GM19099 (cell line): ENCODE measurements around the gene SHROOM3.

Experiments
- POLR2A ChIP-seq: IDR thresholded peaks from 3 replicates; pipeline ENCODE4 v1.6.1; 2011; ENCODE audit warnings: low read depth; ENCODE audit not compliant: insufficient read length; ENCODE audit errors: extremely low read depth

Gene SHROOM3

DNA sequence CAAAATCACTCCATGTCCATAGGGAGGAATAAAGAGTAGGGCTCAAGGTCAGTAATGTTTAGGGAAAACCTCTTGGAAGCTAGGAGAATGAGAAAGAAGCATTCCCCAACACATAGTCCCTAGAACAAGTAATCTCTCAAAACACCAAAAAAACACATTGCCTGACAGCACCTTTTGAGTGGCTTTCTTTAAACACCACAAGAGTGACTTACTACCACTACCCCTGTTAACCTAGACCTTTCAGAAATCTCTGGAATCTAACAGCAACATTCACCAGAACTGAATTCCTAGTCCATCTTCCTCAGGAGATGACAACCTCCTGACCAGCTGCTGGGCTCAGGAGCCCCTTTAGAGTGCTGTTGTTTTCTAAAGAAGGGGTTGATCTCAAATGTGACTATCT is 320.7 kb downstream of the SHROOM3 start:
- TF ChIP-seq POLR2A: no peak

DNA sequence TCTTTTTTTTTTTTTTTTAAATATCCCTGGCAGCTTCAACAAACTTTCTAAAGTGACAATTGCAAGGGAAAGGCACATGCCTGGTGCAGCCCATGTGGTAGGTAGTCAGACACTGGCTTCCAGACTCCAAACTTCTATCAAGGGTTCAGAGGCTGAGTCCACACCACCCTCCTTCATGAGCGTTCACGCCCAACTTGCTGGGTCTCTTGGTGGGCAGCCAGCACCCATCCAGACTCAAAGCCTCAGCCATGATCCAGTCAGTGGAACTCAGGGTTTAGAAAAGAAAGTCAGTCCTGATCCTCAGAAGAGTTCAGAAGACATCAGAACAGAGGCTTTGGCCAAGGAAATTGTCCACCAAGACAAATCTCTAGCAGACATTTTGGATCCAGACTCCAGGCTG is 321.4 kb downstream of the SHROOM3 start:
- TF ChIP-seq POLR2A: no peak

DNA sequence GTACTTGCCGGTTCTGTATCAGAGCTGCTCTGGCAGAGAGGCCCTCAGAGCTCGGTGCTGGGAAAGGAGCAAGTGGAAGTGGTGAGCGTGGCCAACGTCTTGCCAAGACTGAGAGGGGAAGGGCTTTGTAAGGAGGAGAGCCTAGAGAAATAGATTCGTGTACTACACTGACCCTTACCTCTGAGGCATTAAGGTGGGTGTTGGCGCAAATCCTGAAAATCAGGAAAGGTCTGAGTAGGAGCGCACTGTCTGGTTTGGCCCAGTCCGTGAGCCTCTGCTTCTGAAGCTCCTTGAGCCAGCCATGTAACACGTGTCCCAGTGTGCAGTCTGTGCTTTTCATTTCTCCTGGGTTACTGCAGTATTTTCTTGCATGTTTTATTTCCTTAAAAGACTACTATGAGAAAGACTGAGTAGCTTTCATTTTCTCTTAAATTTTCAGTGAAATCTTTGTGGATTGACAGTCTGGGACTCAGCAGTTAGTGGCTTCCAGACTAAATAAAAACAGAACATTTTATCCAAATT is 322.4 kb downstream of the SHROOM3 start:
- TF ChIP-seq POLR2A: no peak

DNA sequence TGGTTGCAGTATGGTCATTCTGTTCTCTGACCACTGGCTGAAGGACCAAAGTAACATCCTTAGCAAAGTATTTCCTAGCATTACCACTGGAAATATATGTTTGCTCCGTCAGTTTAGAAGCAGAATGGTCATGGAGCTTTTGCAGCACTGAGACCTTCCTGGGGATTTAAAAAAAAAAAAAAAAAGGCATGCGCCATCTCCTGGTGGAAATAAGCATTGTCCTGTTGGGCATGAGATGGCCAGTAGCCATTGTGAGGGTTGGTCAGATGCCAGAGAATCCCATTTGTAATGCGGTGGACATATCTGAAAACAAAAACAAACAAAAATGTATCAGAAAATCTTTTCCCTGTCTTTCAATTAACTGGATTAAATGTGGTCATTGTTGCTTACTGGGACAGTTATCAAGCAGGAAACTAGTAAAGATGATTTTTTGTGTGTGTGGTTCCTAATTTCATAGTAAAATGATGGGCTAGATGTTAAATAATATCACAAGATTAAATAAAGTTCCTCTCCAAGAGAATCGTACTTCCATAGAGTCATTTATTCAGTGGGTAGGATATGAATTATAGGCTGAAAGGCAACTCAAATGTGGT is 323.4 kb downstream of the SHROOM3 start:
- no peak for TF ChIP-seq POLR2A

DNA sequence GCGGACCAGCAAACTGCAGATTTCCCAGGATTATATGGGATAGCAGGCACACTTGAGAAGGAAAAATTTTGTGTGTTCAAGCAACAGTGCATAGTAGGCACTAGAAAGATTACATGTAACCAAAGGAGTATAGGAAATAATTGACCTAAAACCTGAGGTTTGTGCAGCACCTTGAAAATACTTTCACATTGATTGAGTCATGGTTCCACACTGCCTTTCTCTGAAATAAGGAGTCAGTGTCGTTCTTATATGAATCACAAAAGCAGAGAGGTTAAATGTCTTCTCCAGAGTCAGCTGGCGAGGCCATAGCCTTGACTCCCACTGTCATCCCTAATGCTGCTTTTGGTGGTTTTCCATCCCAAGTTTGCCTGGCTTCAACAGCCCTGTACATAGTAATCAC is 324.0 kb downstream of the SHROOM3 start:
- TF ChIP-seq POLR2A: no peak

DNA sequence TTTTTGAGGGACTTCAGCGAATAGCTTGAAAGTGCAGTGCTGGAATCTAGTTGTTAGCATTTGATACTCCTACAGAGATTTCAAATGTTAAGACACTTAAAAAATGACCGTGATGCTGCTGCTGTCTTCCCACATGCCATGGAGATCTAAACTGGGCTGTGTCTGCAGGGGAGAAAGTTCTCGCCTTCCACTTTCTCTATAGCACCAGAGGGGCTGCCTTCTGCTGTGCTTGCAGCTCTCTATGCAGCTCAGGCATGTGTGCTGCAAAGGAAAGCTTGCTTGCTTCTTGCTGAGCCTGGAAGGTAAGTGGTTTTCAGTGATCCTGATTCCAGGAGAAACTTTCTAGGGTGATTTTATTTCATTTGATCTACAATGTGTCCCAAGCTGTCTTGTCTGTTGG is 325.2 kb downstream of the SHROOM3 start:
- TF ChIP-seq POLR2A: no peak

DNA sequence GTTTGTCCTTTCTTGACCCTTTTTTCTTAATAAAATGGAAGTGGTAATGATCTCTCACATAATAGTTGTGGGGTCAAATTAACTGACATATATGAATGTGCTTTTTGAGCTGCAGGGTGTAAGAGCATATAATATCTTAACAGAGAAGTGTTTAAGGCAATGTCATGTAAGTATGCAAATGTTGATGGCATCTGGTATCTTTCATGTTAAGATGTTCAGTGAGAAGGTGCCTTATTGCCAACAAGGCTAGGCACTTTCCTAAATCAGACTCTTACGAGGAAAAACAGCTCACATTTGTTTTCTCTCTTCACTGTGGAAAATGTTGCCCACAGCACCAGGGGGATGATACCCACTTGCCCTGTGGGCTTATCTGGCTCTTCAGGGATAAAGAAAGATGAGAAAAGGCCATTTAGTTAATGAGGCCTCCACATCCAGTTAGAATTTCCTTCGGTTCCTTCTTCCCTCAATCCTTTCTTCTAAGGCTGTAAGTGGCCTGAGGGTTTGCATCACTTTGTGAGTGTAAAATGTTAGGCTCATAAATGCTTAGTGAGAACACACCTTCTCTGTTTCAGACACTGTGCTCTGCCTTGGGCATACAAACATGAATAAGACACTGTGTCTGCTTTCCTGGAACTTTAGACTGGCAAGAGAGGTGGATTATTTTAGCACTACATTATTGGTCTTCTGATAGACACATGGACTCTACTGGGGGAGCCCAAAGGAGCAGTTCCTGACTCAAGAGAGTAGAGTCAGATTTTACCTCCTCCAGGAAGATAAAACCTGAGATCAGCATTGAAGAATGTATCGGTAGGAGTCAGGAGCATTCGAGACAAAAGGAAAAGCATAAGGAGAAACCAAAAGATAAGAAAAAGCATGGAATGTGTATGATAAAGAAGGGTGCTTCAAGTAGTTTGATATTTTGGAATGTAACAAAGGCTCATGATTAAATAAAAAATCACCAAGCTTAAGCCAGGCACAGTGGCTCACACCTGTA is 327.4 kb downstream of the SHROOM3 start:
- no peak for TF ChIP-seq POLR2A

DNA sequence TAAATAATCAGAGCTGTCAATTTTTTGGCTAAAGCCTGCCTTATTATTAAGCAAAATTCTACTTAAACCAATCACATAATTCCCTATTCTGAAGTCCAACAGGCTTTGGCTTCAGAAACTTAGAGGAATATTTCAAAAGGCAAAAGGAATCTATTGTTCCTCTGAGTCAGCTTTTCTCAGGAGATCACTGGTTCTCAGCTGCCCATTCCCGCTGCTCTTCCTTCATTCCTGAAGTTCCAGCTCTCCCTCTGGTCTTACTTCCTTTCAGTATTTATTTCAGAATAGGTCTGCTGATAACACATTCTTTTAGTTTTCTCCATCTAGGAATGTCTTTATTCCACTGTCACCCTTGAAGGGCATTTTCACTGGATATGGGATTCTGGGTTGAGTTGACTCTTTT is 329.2 kb downstream of the SHROOM3 start:
- no peak for TF ChIP-seq POLR2A

DNA sequence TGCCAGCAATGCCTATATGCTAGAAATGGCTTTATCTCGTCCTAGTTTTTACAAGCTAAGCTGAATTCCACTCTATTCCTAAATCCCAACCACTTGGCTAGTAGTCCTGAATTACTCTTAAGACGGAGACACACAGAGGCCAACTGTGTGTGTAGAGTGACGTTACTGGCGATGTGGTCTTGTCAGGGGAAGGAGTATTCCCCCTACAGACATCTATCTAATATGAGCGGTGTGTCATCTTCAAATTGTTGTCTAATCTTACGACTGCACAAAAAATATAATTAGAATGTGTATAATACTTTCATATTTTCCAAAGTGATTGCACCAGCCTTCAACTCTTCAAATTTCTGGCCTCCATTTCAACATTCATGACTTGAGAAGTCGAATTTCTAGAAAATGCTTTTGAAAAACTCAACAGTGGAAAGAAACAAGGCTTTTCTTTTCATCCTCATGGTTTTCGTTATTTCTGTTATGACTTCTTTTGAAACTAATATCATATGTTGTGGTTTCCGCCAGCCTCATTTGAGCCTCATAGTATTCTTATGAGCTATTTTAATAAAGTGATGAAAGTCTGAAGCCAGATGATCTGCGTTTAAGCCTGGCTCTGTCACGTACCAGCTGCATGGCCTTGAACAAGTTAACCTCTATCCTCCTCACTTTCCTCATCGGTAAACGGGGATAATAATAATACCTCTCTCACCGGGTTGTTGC is 330.6 kb downstream of the SHROOM3 start:
- TF ChIP-seq POLR2A: no peak

DNA sequence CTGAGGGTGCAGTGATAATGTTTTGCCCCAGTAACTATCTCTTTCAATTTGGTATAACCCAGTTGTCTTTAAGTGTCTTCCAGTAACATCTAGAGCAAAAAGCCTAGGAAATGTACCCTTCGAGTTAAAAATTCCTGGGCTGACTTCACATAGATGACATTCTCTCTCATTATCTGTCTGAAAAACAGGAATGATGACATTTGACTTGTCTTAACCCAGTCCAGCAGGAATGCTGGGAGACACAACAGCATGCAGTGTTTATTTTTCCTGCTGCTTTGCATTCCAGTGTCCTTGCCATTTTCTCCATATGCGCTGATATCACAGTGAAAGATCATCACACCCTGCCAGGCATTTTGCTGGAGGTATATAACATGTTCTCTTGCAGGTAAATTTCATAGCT is 333.0 kb downstream of the SHROOM3 start:
- no peak for TF ChIP-seq POLR2A

DNA sequence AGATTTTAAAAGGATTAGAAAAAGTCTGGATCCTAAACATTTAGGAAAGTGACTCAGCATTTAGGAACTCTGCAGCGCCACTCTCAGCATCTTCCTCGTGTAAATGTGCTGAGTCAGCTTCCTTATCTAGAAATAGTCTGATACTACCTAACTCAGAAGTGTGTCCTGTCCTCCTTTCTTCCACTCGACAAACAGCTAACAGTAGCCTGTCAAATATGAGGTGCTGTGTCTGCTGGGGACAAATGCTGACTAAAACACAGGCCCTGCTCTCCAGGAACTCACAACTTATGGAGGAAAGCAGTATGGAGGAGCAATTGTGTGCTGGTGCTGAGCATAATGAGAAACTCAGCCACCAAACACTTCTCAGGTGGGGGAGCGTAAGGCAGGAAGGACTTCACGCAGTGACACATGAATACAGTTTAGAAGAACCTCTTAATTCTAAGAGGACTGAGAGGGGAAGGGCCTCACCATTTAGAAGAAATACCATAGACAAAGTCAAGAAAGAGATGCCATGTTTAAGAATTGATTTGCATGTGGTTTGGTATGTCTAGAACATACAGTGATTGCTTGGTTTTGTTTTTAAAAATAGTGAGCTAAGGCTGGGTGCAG is 337.6 kb downstream of the SHROOM3 start:
- no peak for TF ChIP-seq POLR2A

DNA sequence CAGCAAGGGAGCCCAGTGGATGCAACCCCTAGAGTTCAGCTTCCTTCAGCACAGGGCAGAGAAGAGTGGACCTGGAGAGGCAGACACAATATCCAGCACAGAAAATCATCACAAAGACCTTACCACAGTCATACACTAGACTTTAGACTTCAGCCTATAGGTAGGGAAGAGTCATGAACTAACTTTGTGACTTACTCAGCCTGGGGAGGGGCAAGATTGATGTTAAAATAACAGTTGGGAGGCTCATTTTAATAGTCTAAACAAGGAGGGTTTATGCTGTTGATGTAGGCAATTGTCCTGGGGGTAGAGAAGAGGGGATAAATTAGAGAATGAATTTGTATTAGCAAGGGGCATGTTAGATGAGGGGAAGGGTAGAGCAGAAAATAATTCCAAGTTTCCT is 338.7 kb downstream of the SHROOM3 start:
- no peak for TF ChIP-seq POLR2A

DNA sequence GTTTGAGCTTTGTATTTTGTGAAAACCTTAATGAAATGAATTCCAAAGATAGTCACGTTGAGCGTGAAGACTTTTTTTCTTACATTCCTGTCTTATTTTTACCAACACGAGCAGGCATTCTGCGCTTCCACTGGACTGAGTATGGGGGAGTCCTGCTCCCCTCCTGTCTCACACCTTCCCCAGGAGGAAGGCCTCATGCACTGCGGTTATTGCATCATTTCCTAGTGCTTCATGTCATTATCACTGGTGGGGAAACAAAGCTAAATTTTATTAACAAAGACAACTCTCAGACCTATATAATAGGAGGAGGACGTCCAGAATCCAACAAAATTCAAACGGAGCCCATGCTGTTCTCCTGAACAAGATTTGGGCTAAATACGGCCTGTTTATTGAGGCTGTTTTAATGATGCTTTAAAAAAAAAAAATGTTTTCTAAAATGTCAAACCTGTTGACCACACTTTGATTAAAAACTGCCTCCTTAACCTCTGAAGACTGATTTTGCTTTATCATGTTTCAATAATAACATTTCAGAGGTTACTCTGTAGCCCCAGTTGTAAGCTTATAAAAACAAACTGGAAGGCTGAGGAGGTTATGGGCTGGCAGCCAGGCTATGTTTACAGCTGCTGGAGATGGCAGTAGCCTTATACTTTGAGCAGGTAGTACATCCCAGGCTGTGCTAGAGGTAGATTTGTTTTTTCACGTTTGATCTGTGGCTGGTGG is 344.9 kb downstream of the SHROOM3 start:
- TF ChIP-seq POLR2A: no peak
